ENCODE measurements around the gene SLCO1A2. TPM values are rescaled to one million over a fixed set of nuclear protein-coding genes. Genes with fewer than 3 reads are reported as not detected.

The SLCO1A2 gene
- total and polyA plus RNA-seq, 2 of the 13 experiments (the other 11 are each of a cell fraction or from before 2014, with no cell fraction given) = not detected

DNA sequence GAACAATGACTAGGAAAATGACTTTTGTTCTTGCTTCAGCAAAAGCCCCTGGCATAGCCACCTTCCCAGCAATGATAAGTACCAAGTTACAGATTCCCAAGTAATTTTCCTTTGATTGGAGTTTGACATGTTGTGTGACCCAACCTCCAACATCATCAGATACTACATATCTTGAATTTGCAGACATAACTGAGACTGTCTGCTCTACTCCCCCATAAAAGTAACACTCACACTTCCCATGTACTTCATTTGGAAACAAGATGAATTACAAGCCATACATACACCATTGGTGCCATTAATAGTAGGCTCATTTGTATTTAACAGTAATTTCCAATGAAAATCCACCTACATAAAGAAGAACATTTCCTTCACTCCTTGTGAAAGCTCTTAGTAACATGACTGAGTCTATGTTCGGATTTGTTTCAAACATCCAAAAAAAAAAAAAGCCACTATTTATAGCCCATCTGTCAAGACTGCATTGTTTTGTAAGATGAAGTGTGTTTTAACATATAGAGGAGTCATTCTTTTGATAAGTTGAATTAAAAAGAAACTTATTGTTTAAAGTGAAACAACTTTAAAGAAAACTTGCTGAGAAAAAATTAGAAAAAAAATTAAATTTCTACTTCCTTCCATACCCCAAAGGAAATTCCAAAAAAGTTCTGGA is 12.0 kb upstream of the SLCO1A2 start:
- in situ Hi-C loops (cut with HindIII; ENCODE audit: extremely low pct_ligation_motif_present, low pct_unique_long_range_greater_than_20kb) = no loop called here
- H3K9ac ChIP-seq (ENCODE audit: insufficient read depth, low read depth, low read length) = no peak overlapping the region
- ChIA-PET POLR2A (no interaction called here), CTCF (ENCODE audit: low intra/inter-chr PET ratio, low total read pairs) (no interaction called here)
- no peaks in the 10 kb centered on the region for H3K36me3 ChIP-seq (replicated peaks in 1 of 2; ENCODE audit: control insufficient read depth in 1 of 2, insufficient read depth in 2 of 2, low read length in 2 of 2)
- no peak overlapping the region for H3K27ac ChIP-seq (ENCODE audit: extremely low read length, insufficient read depth, low read length)
- no peak overlapping the region for H2AFZ ChIP-seq (ENCODE audit: low read length)
- H3K79me2 ChIP-seq (ENCODE audit: insufficient read depth, low read length) = no peaks in the 10 kb centered on the region
- no peaks in the 10 kb centered on the region for H4K20me1 ChIP-seq (ENCODE audit: insufficient read depth, low read length)
- BruUV-seq (replicated peaks) = no TSS peak
- intact Hi-C loops (cut with micrococcal nuclease; ENCODE audit: unreplicated experiment) = no loop called here
- H3K4me2 ChIP-seq (ENCODE audit: low read depth, low read length) = no peak overlapping the region
- FAIRE-seq (no peak), ATAC-seq (no peak), DNase-seq (ENCODE audit: low spot score) (no peak)
- no peak overlapping the region for H3K4me3 ChIP-seq (replicated peaks in 1 of 3; ENCODE audit: insufficient read depth in 1 of 3, low read depth in 2 of 3, low read length in 3 of 3)
- peaks cover 12% of the 10 kb centered on the region for H3K4me1 ChIP-seq (ENCODE audit: insufficient read depth, low read length)
- 0 out of 5 replicates have a peak, but pooled peaks cover 0 to 4% of the 10 kb centered on the region in 2 experiments for H3K27me3 ChIP-seq (ENCODE audit: control insufficient read depth in 1 of 2, insufficient read depth in 2 of 2, low read length in 2 of 2)
- no peaks in the 10 kb centered on the region for H3K9me3 ChIP-seq (ENCODE audit: low read length)
- 3% methylated on average over 1 of the region's 1 CpG for WGBS (ENCODE audit: low lambda C conversion rate)
- TF ChIP-seq, protein P1, sequence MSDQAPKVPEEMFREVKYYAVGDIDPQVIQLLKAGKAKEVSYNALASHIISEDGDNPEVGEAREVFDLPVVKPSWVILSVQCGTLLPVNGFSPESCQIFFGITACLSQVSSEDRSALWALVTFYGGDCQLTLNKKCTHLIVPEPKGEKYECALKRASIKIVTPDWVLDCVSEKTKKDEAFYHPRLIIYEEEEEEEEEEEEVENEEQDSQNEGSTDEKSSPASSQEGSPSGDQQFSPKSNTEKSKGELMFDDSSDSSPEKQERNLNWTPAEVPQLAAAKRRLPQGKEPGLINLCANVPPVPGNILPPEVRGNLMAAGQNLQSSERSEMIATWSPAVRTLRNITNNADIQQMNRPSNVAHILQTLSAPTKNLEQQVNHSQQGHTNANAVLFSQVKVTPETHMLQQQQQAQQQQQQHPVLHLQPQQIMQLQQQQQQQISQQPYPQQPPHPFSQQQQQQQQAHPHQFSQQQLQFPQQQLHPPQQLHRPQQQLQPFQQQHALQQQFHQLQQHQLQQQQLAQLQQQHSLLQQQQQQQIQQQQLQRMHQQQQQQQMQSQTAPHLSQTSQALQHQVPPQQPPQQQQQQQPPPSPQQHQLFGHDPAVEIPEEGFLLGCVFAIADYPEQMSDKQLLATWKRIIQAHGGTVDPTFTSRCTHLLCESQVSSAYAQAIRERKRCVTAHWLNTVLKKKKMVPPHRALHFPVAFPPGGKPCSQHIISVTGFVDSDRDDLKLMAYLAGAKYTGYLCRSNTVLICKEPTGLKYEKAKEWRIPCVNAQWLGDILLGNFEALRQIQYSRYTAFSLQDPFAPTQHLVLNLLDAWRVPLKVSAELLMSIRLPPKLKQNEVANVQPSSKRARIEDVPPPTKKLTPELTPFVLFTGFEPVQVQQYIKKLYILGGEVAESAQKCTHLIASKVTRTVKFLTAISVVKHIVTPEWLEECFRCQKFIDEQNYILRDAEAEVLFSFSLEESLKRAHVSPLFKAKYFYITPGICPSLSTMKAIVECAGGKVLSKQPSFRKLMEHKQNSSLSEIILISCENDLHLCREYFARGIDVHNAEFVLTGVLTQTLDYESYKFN (CRISPR knock-in tag; conservative IDR thresholded peaks at IDR 0.05) = no peak
- TF ChIP-seq KAT8 (CRISPR knock-in tag; IDR thresholded peaks at IDR 0.05) = no peak
- TF ChIP-seq ZBTB34 (CRISPR knock-in tag; IDR thresholded peaks at IDR 0.05) = no peak
- TF ChIP-seq, protein P2, sequence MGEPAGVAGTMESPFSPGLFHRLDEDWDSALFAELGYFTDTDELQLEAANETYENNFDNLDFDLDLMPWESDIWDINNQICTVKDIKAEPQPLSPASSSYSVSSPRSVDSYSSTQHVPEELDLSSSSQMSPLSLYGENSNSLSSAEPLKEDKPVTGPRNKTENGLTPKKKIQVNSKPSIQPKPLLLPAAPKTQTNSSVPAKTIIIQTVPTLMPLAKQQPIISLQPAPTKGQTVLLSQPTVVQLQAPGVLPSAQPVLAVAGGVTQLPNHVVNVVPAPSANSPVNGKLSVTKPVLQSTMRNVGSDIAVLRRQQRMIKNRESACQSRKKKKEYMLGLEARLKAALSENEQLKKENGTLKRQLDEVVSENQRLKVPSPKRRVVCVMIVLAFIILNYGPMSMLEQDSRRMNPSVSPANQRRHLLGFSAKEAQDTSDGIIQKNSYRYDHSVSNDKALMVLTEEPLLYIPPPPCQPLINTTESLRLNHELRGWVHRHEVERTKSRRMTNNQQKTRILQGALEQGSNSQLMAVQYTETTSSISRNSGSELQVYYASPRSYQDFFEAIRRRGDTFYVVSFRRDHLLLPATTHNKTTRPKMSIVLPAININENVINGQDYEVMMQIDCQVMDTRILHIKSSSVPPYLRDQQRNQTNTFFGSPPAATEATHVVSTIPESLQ (CRISPR knock-in tag; conservative IDR thresholded peaks at IDR 0.05) = no peak
- TF ChIP-seq RFX3 (CRISPR knock-in tag; IDR thresholded peaks at IDR 0.05) = no peak
- no peak for TF ChIP-seq ZSCAN31 (CRISPR knock-in tag; IDR thresholded peaks at IDR 0.05; ENCODE audit: low read depth)
- no peak for TF ChIP-seq POLR2G (IDR thresholded peaks at IDR 0.05; ENCODE audit: low read depth, low read length)
- no peak for TF ChIP-seq SOX5 (CRISPR knock-in tag; IDR thresholded peaks at IDR 0.05; ENCODE audit: borderline replicate concordance)
- no peak for TF ChIP-seq ZFP36L1 (CRISPR knock-in tag; IDR thresholded peaks at IDR 0.05)
- TF ChIP-seq, protein P3, sequence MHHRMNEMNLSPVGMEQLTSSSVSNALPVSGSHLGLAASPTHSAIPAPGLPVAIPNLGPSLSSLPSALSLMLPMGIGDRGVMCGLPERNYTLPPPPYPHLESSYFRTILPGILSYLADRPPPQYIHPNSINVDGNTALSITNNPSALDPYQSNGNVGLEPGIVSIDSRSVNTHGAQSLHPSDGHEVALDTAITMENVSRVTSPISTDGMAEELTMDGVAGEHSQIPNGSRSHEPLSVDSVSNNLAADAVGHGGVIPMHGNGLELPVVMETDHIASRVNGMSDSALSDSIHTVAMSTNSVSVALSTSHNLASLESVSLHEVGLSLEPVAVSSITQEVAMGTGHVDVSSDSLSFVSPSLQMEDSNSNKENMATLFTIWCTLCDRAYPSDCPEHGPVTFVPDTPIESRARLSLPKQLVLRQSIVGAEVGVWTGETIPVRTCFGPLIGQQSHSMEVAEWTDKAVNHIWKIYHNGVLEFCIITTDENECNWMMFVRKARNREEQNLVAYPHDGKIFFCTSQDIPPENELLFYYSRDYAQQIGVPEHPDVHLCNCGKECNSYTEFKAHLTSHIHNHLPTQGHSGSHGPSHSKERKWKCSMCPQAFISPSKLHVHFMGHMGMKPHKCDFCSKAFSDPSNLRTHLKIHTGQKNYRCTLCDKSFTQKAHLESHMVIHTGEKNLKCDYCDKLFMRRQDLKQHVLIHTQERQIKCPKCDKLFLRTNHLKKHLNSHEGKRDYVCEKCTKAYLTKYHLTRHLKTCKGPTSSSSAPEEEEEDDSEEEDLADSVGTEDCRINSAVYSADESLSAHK (CRISPR knock-in tag; IDR thresholded peaks at IDR 0.05; ENCODE audit: borderline replicate concordance) = no peak
- no peak for TF ChIP-seq ZNF740 (CRISPR knock-in tag; IDR thresholded peaks at IDR 0.05)
- TF ChIP-seq ATAD3A (CRISPR knock-in tag; IDR thresholded peaks at IDR 0.05) = no peak
- no peak for TF ChIP-seq SAP130 (CRISPR knock-in tag; IDR thresholded peaks at IDR 0.05; ENCODE audit: low read depth)
- no peak for TF ChIP-seq BORCS8-MEF2B (CRISPR knock-in tag; IDR thresholded peaks at IDR 0.05)
- no peak for TF ChIP-seq ZNF121 (CRISPR knock-in tag; IDR thresholded peaks at IDR 0.05)
